ENCODE results near the gene PLA2R1.

- no peak for TF ChIP-seq POLR2A (IDR thresholded peaks at IDR 0.05; ENCODE audit: low read depth, low read length)
- no peak for TF ChIP-seq RAD21 (IDR thresholded peaks at IDR 0.05; ENCODE audit: low read length)
- TF ChIP-seq CTCF (conservative IDR thresholded peaks at IDR 0.05; ENCODE audit: low read depth, low read length), result no peak
- no peak for TF ChIP-seq BHLHE40 (IDR thresholded peaks at IDR 0.05; ENCODE audit: low read depth, low read length)
- no peak for TF ChIP-seq MAFK (IDR thresholded peaks at IDR 0.05; ENCODE audit: low read depth, low read length)
These were observed 116.0 kb downstream of the PLA2R1 start for GRCh38 chr2:159946326-159946999.
